HEK293T (cell line): ENCODE data around the gene GALNT18.

Experiments
- ARNT ChIP-seq: fragments of 450-650 bp; IDR thresholded peaks from 2 replicates; pipeline ENCODE4 v1.6.1; 2017; ENCODE audit warnings: mild to moderate bottlenecking
- BHLHE40 ChIP-seq: fragments of 450-650 bp; IDR thresholded peaks from 2 replicates; pipeline ENCODE4 v1.6.1; 2016; ENCODE audit warnings: mild to moderate bottlenecking, moderate library complexity, borderline replicate concordance
- CTBP1 ChIP-seq: fragments of 450-650 bp; IDR thresholded peaks from 2 replicates; pipeline ENCODE4 v1.6.1; 2016; ENCODE audit warnings: borderline replicate concordance
- ELF4 ChIP-seq: fragments of 450-650 bp; IDR thresholded peaks from 2 replicates; pipeline ENCODE4 v1.6.1; 2017; ENCODE audit warnings: antibody characterized with exemption
- FOXA1 ChIP-seq: fragments of 450-650 bp; IDR thresholded peaks from 2 replicates; pipeline ENCODE4 v1.6.1; 2016; ENCODE audit warnings: mild to moderate bottlenecking
- FOXM1 ChIP-seq: fragments of 450-650 bp; IDR thresholded peaks from 2 replicates; pipeline ENCODE4 v1.6.1; 2017; ENCODE audit warnings: mild to moderate bottlenecking, borderline replicate concordance
- L3MBTL2 ChIP-seq: fragments of 450-650 bp; conservative IDR thresholded peaks from 2 replicates; pipeline ENCODE4 v1.6.1; 2016; ENCODE audit warnings: mild to moderate bottlenecking
- NFRKB ChIP-seq: fragments of 450-650 bp; IDR thresholded peaks from 2 replicates; pipeline ENCODE4 v1.6.1; 2016; ENCODE audit warnings: mild to moderate bottlenecking, moderate library complexity
- PKNOX1 ChIP-seq: fragments of 450-650 bp; IDR thresholded peaks from 2 replicates; pipeline ENCODE4 v1.6.1; 2016
- SP1 ChIP-seq: fragments of 450-650 bp; IDR thresholded peaks from 2 replicates; pipeline ENCODE4 v1.6.1; 2017
- SUZ12 ChIP-seq: fragments of 450-650 bp; IDR thresholded peaks from 2 replicates; pipeline ENCODE4 v1.6.1; 2016; ENCODE audit warnings: mild to moderate bottlenecking

GRCh38 chr11:11290354-11290753 is 331.5 kb downstream of the GALNT18 start:
- TF ChIP-seq ELF4 (no peak), NFRKB (no peak), SP1 (no peak), PKNOX1 (no peak), SUZ12 (no peak), ARNT (no peak), CTBP1 (no peak), BHLHE40 (no peak), L3MBTL2 (no peak), FOXM1 (no peak), FOXA1 (no peak)
